Activated CD4-positive, alpha-beta T cell treated with anti-CD3 and anti-CD28 coated beads, Interleukin-2, amount 10 ng/mL, durations not matched to agents 7 days and 5 days (primary cell): ENCODE data around the gene PLAU. TPM values are rescaled to one million over a fixed set of nuclear protein-coding genes. Genes with fewer than 3 reads are reported as not detected.
"Not testable (repeated sequence)": the region's sequence is repeated elsewhere in the genome, so short reads cannot be mapped to it uniquely, and the experiment has no call there.

ENCODE experiments used
- CTCF ChIA-PET: fragments of 350-600 bp; sonication (Branson Sonifier 250); formaldehyde crosslinking; loops from one replicate; lab custom pipeline; 2021; ENCODE audit warnings: antibody characterized with exemption; lab: Charles Lee
- POLR2A ChIA-PET: fragments of 350-600 bp; sonication (Branson Sonifier 250); formaldehyde crosslinking; loops from one replicate; lab custom pipeline; 2021; ENCODE audit warnings: antibody characterized with exemption; lab: Charles Lee
- DNase-seq: peaks from one replicate; pipeline ENCODE4 v3.0.0-alpha.2; 2020
- H3K27ac Mint-ChIP-seq: one replicate; pipeline ENCODE4 v1.8.0; 2021; ENCODE audit warnings: mild to moderate bottlenecking, moderate library complexity, mixed read lengths
- H3K27me3 Mint-ChIP-seq: one replicate; pipeline ENCODE4 v1.8.0; 2021; ENCODE audit warnings: mixed read lengths
- H3K36me3 Mint-ChIP-seq: one replicate; pipeline ENCODE4 v1.8.0; 2021; ENCODE audit warnings: low read depth, mixed read lengths
- H3K4me1 Mint-ChIP-seq: one replicate; pipeline ENCODE4 v1.8.0; 2021; ENCODE audit warnings: mixed read lengths
- H3K4me3 Mint-ChIP-seq: one replicate; pipeline ENCODE4 v1.8.0; 2021; ENCODE audit warnings: mild to moderate bottlenecking, moderate library complexity, mixed read lengths
- H3K9me3 Mint-ChIP-seq: one replicate; pipeline ENCODE4 v1.8.0; 2021; ENCODE audit warnings: mixed read lengths
- total RNA-seq, 2 experiments: library from RNA; stranded (reverse); gene quantifications; one replicate each; pipeline ENCODE4 v1.2.3, GENCODE V29; 2021

Gene PLAU
- total RNA-seq, 2 experiments from 2014 or later, result 0.89 to 0.96 TPM

GRCh38 chr10:73953665-73954064, 42.7 kb downstream of the PLAU start:
- Mint-ChIP-seq H3K9me3 (no peaks in the 10 kb centered on the region), H3K4me3 (no peak overlapping the region), H3K27ac (no peak overlapping the region), H3K4me1 (peaks cover 38% of the 10 kb centered on the region), H3K27me3 (no peaks in the 10 kb centered on the region), H3K36me3 (no peaks in the 10 kb centered on the region)
- ChIA-PET POLR2A (no interaction called here), CTCF (interaction anchor here (1.0 to 1.6 kb wide), 6 partner anchors 10 to 181 kb away, joined by 3 to 7 read pairs (median 4); a partner anchor contains a TSS)
- no peak for DNase-seq

DNA sequence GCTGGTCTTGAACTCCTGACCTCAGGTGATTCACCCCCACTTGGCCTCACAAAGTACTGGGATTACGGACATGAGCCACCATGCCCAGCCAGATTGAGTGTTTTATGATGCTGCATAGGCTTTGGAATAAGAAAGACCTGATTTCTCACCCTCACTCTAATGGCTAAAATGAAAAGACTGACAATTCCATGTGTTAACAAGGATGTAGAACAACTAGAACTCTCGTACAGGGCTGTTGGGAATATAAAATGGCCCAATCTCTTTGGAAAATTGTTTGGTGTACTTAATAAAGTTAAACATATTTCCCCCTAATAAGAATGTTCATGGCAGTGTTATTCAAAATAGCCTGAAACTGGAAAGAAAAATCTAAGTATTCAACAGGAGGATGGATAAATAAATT, 43.8 kb downstream of the PLAU start:
- Mint-ChIP-seq H3K36me3 (no peaks in the 10 kb centered on the region), H3K27me3 (no peaks in the 10 kb centered on the region)
- CTCF ChIA-PET, result interaction anchor here (1.6 kb wide), 1 partner anchor 14 kb away, joined by 7 read pairs; no protein-coding TSS in a partner anchor

GRCh38 chr10:73955719-73956118, 44.8 kb downstream of the PLAU start:
- Mint-ChIP-seq H3K4me3 (no peak overlapping the region), H3K27ac (peak overlapping the region; percentile 75)

More for the DNA sequence above, 43.8 kb downstream of the PLAU start:
- Mint-ChIP-seq H3K9me3 (no peaks in the 10 kb centered on the region), H3K4me3 (no peak overlapping the region), H3K4me1 (peaks cover 49% of the 10 kb centered on the region), H3K27ac (no peak overlapping the region)
- DNase-seq, result no peak
- POLR2A ChIA-PET, result no interaction called here

DNA sequence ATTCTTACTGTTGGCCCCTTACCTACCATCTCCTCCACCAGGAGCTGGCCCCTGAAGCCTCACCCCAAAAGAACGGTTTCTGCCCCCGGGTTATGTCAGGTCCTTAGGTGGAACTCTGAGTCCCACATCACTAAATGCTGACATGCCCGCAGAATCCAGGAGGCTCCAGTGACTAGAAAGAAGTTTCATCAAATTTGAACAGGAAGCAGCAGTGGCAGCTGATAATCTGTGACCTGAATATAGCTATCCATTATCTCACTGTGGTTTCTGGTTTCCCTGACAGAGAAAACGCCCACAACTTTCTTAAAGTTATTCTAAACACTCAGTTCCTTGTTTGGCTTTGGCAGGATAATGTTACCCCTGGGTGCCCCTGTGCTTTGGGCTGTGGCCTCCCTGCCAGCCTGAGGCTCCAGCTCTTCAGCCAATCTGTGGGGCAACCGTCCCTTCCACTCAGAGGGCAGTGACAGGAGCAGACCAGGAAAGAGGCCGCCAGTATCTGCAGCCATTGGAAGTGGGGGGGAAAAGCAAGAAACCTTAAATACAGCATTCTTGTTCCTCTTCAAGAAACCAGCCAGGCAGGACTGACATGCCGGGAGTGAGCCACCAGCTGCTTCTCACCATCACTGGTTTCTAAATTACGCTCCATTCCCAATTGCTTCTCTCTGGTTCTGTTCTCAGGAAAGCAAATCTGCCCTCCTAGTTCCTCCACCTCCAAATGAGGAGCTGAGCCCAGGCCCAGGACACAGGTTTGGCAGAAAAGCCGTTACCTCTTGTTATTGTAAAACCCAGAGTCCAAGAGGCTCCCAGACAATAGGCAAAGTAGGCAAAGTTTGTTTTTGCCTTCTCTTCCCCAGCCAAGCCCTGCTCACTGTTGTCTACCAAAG, 45.8 kb downstream of the PLAU start:
- Mint-ChIP-seq H3K27ac (peak overlapping the region; percentile 95), H3K27me3 (no peaks in the 10 kb centered on the region), H3K9me3 (no peaks in the 10 kb centered on the region), H3K36me3 (no peaks in the 10 kb centered on the region), H3K4me1 (peaks cover 59% of the 10 kb centered on the region), H3K4me3 (peak overlapping the region; percentile 65)
- DNase-seq, result peak; percentile 59
- POLR2A ChIA-PET, result no interaction called here
- CTCF ChIA-PET, result interaction anchor here (0.6 to 2.1 kb wide), 13 partner anchors 10 to 101 kb away, joined by 3 to 12 read pairs (median 4); no protein-coding TSS in a partner anchor

More at GRCh38 chr10:73955719-73956118, 44.8 kb downstream of the PLAU start:
- ChIA-PET CTCF (interaction anchor here (1.0 to 2.1 kb wide), 3 partner anchors 15 to 93 kb away, joined by 3 to 12 read pairs (median 4); no protein-coding TSS in a partner anchor), POLR2A (no interaction called here)
- Mint-ChIP-seq H3K9me3 (no peaks in the 10 kb centered on the region), H3K4me1 (peaks cover 59% of the 10 kb centered on the region), H3K36me3 (no peaks in the 10 kb centered on the region), H3K27me3 (no peaks in the 10 kb centered on the region)
- no peak for DNase-seq

GRCh38 chr10:73959484-73960243, 48.7 kb downstream of the PLAU start:
- H3K9me3 Mint-ChIP-seq, result no peaks in the 10 kb centered on the region
- peaks cover 49% of the 10 kb centered on the region for H3K4me1 Mint-ChIP-seq
- CTCF ChIA-PET, result interaction anchor here (1.1 to 1.6 kb wide), 2 partner anchors 29 to 73 kb away, joined by 3 to 5 read pairs; no protein-coding TSS in a partner anchor
- no peak for DNase-seq
- peak overlapping the region; percentile 92 for H3K27ac Mint-ChIP-seq
- POLR2A ChIA-PET, result no interaction called here
- H3K36me3 Mint-ChIP-seq, result no peaks in the 10 kb centered on the region
- H3K27me3 Mint-ChIP-seq, result no peaks in the 10 kb centered on the region
- no peak overlapping the region for H3K4me3 Mint-ChIP-seq

DNA sequence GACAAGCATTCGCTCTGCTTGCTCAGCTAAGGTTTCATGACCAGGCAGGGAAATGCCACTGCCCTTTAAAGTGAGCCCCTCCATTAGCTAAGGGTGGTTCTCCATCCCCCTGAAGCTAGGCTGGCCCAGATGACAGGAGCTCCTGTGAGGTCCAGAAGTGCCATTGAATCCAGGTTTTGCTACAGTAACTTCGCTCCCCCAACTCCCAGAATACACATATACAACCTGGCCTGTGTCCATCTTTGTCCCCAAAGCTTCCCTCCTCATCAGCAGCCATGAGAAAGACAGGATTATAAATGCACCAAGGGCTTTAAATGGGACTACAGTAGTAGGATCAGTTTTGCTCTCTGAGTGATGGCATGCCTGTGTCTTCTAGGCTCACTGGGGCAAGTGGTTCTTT, 51.5 kb downstream of the PLAU start:
- H3K9me3 Mint-ChIP-seq, result no peaks in the 10 kb centered on the region
- H3K27ac Mint-ChIP-seq, result no peak overlapping the region
- no peaks in the 10 kb centered on the region for H3K27me3 Mint-ChIP-seq
- DNase-seq, result no peak
- H3K4me1 Mint-ChIP-seq, result peaks cover 26% of the 10 kb centered on the region
- CTCF ChIA-PET, result interaction anchor here (0.5 to 1.1 kb wide), 2 partner anchors 70 to 82 kb away, joined by 4 to 5 read pairs; no protein-coding TSS in a partner anchor
- no peaks in the 10 kb centered on the region for H3K36me3 Mint-ChIP-seq
- H3K4me3 Mint-ChIP-seq, result no peak overlapping the region
- POLR2A ChIA-PET, result no interaction called here

GRCh38 chr10:73963533-73963932, 52.6 kb downstream of the PLAU start:
- H3K9me3 Mint-ChIP-seq, H3K4me3 Mint-ChIP-seq, H3K27me3 Mint-ChIP-seq, H3K36me3 Mint-ChIP-seq, DNase-seq, POLR2A ChIA-PET, H3K27ac Mint-ChIP-seq: not testable (repeated sequence)
- peaks cover 29% of the 10 kb centered on the region for H3K4me1 Mint-ChIP-seq
- CTCF ChIA-PET, result interaction anchor here (0.9 to 1.5 kb wide), 5 partner anchors 10 to 61 kb away, joined by 3 to 4 read pairs (median 3); no protein-coding TSS in a partner anchor

- no peak for DNase-seq
- H3K27me3 Mint-ChIP-seq, result peaks cover 1% of the 10 kb centered on the region
- H3K36me3 Mint-ChIP-seq, result no peaks in the 10 kb centered on the region
- CTCF ChIA-PET, result interaction anchor here (1.1 to 1.5 kb wide), 5 partner anchors 11 to 63 kb away, joined by 3 to 4 read pairs (median 3); no protein-coding TSS in a partner anchor
- no peaks in the 10 kb centered on the region for H3K9me3 Mint-ChIP-seq
- H3K4me3 Mint-ChIP-seq, result no peak overlapping the region
- no peak overlapping the region for H3K27ac Mint-ChIP-seq
- peaks cover 18% of the 10 kb centered on the region for H3K4me1 Mint-ChIP-seq
- POLR2A ChIA-PET, result no interaction called here
These were observed 53.8 kb downstream of the PLAU start for GRCh38 chr10:73964743-73965142.

- H3K36me3 Mint-ChIP-seq, H3K4me3 Mint-ChIP-seq, H3K9me3 Mint-ChIP-seq, DNase-seq, H3K27me3 Mint-ChIP-seq, POLR2A ChIA-PET: not testable (repeated sequence)
- CTCF ChIA-PET, result interaction anchor here (0.6 to 1.5 kb wide), 4 partner anchors 25 to 1491 kb away, joined by 3 to 4 read pairs (median 3); no protein-coding TSS in a partner anchor
- Mint-ChIP-seq H3K4me1 (peaks cover 12% of the 10 kb centered on the region), H3K27ac (peak overlapping the region; percentile 73)
These were observed 54.4 kb downstream of the PLAU start for GRCh38 chr10:73965267-73965889.

GRCh38 chr10:73965890-73966768, 55.2 kb downstream of the PLAU start:
- Mint-ChIP-seq H3K27me3 (peaks cover 3% of the 10 kb centered on the region), H3K4me1 (peaks cover 9% of the 10 kb centered on the region), H3K36me3 (no peaks in the 10 kb centered on the region), H3K9me3 (no peaks in the 10 kb centered on the region), H3K4me3 (no peak overlapping the region), H3K27ac (peak overlapping the region; percentile 73)
- CTCF ChIA-PET, result interaction anchor here (0.6 to 1.7 kb wide), 4 partner anchors 9 to 1492 kb away, joined by 3 to 6 read pairs (median 4); no protein-coding TSS in a partner anchor
- no peak for DNase-seq
- POLR2A ChIA-PET, result no interaction called here

DNA sequence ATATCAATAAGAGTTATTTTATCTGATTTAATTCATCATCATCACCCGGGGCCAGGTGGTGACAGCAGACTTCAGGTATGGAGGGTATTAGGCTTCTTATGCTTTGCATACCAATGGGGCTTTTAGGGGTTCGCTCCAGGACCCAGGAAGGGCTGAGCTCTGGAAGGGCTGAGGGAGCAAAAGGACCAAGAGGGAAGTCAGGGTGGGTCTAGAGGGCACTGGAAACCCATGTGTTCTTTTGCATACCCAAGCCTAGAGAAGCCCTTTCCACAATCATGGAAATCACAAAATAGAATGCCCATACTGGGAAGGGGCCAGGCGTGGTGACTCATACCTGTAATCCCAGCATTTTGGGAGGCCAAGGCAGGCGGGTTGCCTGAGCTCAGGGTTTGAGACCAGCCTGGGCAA, 56.1 kb downstream of the PLAU start:
- ChIA-PET POLR2A (no interaction called here), CTCF (interaction anchor here (1.7 kb wide), 1 partner anchor 10 kb away, joined by 6 read pairs; no protein-coding TSS in a partner anchor)
- Mint-ChIP-seq H3K27me3 (peaks cover 3% of the 10 kb centered on the region), H3K9me3 (no peaks in the 10 kb centered on the region), H3K36me3 (no peaks in the 10 kb centered on the region), H3K4me3 (no peak overlapping the region), H3K4me1 (peaks cover 9% of the 10 kb centered on the region), H3K27ac (peak overlapping the region; percentile 57)
- no peak for DNase-seq
